ENCODE measurements around the gene MYL2. TPM values are rescaled to one million over a fixed set of nuclear protein-coding genes. Genes with fewer than 3 reads are reported as not detected.

The MYL2 gene
- polyA plus RNA-seq, 4 donors, result 0.55 to 143 (median 22.5) TPM

Other genes starting within 250 kb of the MYL2 start
- gene HVCN1, start 231.5 kb downstream of the MYL2 start, polyA plus RNA-seq, result 1 to 10 TPM; 1.9 to 4.7 (median 3.5) TPM
- gene PPP1CC, start 177.7 kb downstream of the MYL2 start, polyA plus RNA-seq, result 100 to 1,000 TPM; 135 to 464 (median 299) TPM
- not detected for gene CCDC63, start 73.6 kb downstream of the MYL2 start, polyA plus RNA-seq
- gene CUX2, start 113.6 kb upstream of the MYL2 start, polyA plus RNA-seq, result under 1 TPM in 2 of 4 donors, not detected in 2; 0.13 to 0.49 TPM

Data from small intestine (tissue), 4 donors.